ENCODE measurements around the gene CDK19.

CDK19 gene

GRCh38 chr6:110815411-110816409 is at the start of gene CDK19:
CDK19 (minus strand) TSS chr6:110815469; CDS start chr6:110815136, 333 bp downstream.
- Histone ChIP-seq H3K4me1 (ENCODE audit: insufficient read depth, poor library complexity, severe bottlenecking) (peaks cover 15% of the 10 kb centered on the region), H3K27me3 (ENCODE audit: insufficient read depth, poor library complexity, severe bottlenecking) (no peaks in the 10 kb centered on the region), H3K36me3 (ENCODE audit: low read depth) (no peaks in the 10 kb centered on the region), H3K4me3 (ENCODE audit: severe bottlenecking) (peak within 1 kb of the TSS; percentile 55), H3K27ac (ENCODE audit: poor library complexity, severe bottlenecking) (peak within 1 kb of the TSS; percentile 64), H3K9me3 (ENCODE audit: severe bottlenecking) (no peaks in the 10 kb centered on the region)
- DNase-seq (ENCODE audit: low spot score): peak; percentile 97
- TF ChIP-seq, protein P1, sequence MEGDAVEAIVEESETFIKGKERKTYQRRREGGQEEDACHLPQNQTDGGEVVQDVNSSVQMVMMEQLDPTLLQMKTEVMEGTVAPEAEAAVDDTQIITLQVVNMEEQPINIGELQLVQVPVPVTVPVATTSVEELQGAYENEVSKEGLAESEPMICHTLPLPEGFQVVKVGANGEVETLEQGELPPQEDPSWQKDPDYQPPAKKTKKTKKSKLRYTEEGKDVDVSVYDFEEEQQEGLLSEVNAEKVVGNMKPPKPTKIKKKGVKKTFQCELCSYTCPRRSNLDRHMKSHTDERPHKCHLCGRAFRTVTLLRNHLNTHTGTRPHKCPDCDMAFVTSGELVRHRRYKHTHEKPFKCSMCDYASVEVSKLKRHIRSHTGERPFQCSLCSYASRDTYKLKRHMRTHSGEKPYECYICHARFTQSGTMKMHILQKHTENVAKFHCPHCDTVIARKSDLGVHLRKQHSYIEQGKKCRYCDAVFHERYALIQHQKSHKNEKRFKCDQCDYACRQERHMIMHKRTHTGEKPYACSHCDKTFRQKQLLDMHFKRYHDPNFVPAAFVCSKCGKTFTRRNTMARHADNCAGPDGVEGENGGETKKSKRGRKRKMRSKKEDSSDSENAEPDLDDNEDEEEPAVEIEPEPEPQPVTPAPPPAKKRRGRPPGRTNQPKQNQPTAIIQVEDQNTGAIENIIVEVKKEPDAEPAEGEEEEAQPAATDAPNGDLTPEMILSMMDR (IDR thresholded peaks at IDR 0.05; ENCODE audit: poor library complexity, severe bottlenecking): no peak
- peak; percentile 87 for ATAC-seq (ENCODE audit: low read depth)

GRCh38 chr6:110864824-110865223 is 49.6 kb upstream of the CDK19 start:
- no peaks in the 10 kb centered on the region for H3K36me3 ChIP-seq (ENCODE audit: low read depth)
- TF ChIP-seq, protein P1 (IDR thresholded peaks at IDR 0.05; ENCODE audit: poor library complexity, severe bottlenecking): no peak
- H3K27ac ChIP-seq (ENCODE audit: poor library complexity, severe bottlenecking): no peak overlapping the region
- H3K4me1 ChIP-seq (ENCODE audit: insufficient read depth, poor library complexity, severe bottlenecking): no peaks in the 10 kb centered on the region
- DNase-seq (ENCODE audit: low spot score) (no peak), ATAC-seq (ENCODE audit: low read depth) (no peak)
- H3K27me3 ChIP-seq (ENCODE audit: insufficient read depth, poor library complexity, severe bottlenecking): no peaks in the 10 kb centered on the region
- no peak overlapping the region for H3K4me3 ChIP-seq (ENCODE audit: severe bottlenecking)
- no peaks in the 10 kb centered on the region for H3K9me3 ChIP-seq (ENCODE audit: severe bottlenecking)

DNA sequence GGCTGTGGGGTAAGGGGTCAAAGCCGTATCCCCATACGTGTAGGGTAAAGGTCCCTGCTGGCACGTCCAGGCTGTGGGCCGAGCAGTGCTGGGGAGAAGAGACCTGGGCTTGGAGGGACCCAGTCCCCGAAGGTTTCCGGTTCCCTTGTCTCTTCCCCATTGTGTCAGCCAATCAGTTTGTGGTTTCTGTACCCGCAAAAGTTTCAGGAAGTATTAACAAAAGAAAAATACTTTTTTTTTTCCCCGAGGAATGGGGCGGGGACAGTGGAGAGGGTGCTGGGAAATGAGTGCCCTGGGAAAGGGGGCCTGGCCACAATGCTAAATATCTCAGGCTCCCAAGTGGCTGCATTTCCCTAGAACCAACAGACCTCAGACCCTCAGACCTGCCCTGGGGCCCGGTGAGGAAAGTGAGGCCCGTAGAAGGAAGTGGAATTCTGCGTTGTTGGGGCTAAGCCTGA is 44.1 kb upstream of the CDK19 start:
- no peak for DNase-seq (ENCODE audit: low spot score)
- Histone ChIP-seq H3K4me3 (ENCODE audit: severe bottlenecking) (no peak overlapping the region), H3K4me1 (ENCODE audit: insufficient read depth, poor library complexity, severe bottlenecking) (no peaks in the 10 kb centered on the region), H3K27me3 (ENCODE audit: insufficient read depth, poor library complexity, severe bottlenecking) (no peaks in the 10 kb centered on the region), H3K9me3 (ENCODE audit: severe bottlenecking) (no peaks in the 10 kb centered on the region), H3K36me3 (ENCODE audit: low read depth) (no peaks in the 10 kb centered on the region), H3K27ac (ENCODE audit: poor library complexity, severe bottlenecking) (no peak overlapping the region)
- no peak for ATAC-seq (ENCODE audit: low read depth)
- TF ChIP-seq, protein P1 (IDR thresholded peaks at IDR 0.05; ENCODE audit: poor library complexity, severe bottlenecking): no peak

DNA sequence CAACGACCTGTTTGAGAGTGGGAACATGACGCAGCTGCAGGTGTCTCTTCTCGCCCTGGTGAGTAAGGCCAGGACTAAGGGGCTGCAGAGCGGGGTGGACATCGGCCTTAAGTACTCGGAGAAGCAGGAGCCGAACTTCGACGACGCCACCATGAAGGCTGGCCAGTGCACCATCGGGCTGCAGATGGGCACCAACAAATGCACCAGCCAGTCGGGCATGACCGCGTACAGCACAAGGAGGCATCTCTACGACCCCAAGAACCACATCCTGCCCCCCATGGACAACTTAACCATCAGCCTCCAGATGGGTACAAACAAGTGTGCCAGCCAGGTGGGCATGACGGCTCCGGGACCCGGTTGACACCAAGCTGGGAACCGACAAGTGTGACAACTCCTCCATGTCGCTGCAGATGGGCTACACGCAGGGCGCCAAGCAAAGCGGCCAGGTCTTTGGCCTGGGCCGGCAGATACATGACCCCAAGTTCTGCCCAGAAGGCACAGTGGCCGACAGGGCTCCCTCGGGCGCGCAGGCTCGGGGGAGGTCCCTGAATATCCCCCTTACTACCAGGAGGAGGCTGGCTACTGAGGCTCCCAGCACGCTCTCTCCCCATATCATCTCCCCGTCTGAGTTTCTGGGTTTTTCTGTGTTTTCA is 43.4 kb upstream of the CDK19 start:
- Histone ChIP-seq H3K27ac (ENCODE audit: poor library complexity, severe bottlenecking) (no peak overlapping the region), H3K36me3 (ENCODE audit: low read depth) (no peaks in the 10 kb centered on the region)
- no peak for ATAC-seq (ENCODE audit: low read depth)

More for the DNA sequence above, 43.4 kb upstream of the CDK19 start:
- H3K27me3 ChIP-seq (ENCODE audit: insufficient read depth, poor library complexity, severe bottlenecking): no peaks in the 10 kb centered on the region
- H3K4me1 ChIP-seq (ENCODE audit: insufficient read depth, poor library complexity, severe bottlenecking): peaks cover 5% of the 10 kb centered on the region
- H3K9me3 ChIP-seq (ENCODE audit: severe bottlenecking): no peaks in the 10 kb centered on the region
- DNase-seq (ENCODE audit: low spot score): no peak
- H3K4me3 ChIP-seq (ENCODE audit: severe bottlenecking): no peak overlapping the region
- TF ChIP-seq, protein P1 (IDR thresholded peaks at IDR 0.05; ENCODE audit: poor library complexity, severe bottlenecking): no peak
